KMS-11 (cell line): ENCODE results near the gene ENG.
"Not testable (repeated sequence)": the region's sequence is repeated elsewhere in the genome, so short reads cannot be mapped to it uniquely, and the experiment has no call there.

Source experiments
- H2AFZ ChIP-seq: fragments of 200-600 bp; sonication (generic); 2 replicates; pipeline ENCODE4 v1.6.1; 2016; ENCODE audit warnings: antibody characterized with exemption, mixed run types, low read depth
- H3K27ac ChIP-seq: fragments of 200-600 bp; sonication (generic); 2 replicates; pipeline ENCODE4 v1.6.1; 2016; ENCODE audit warnings: mild to moderate bottlenecking, mixed run types
- H3K27me3 ChIP-seq: fragments of 200-600 bp; sonication (generic); 2 replicates; pipeline ENCODE4 v1.6.1; 2017; ENCODE audit warnings: mild to moderate bottlenecking, low read depth, mixed run types, moderate library complexity; ENCODE audit not compliant: insufficient read depth
- H3K36me3 ChIP-seq: fragments of 200-600 bp; sonication (generic); 2 replicates; pipeline ENCODE4 v1.6.1; 2017; ENCODE audit warnings: mild to moderate bottlenecking, mixed run types; ENCODE audit not compliant: insufficient read depth
- H3K4me1 ChIP-seq: fragments of 200-600 bp; sonication (generic); 2 replicates; pipeline ENCODE4 v1.6.1; 2016; ENCODE audit warnings: mild to moderate bottlenecking, low read depth, mixed run types; ENCODE audit not compliant: poor library complexity, severe bottlenecking
- H3K4me2 ChIP-seq: fragments of 200-600 bp; sonication (generic); 2 replicates; pipeline ENCODE4 v1.7.0; 2016; ENCODE audit warnings: mild to moderate bottlenecking, mixed run types
- H3K4me3 ChIP-seq: fragments of 200-600 bp; sonication (generic); IDR thresholded peaks from 2 replicates; pipeline ENCODE4 v1.6.1; 2017; ENCODE audit warnings: low read depth, low read length, mixed read lengths; ENCODE audit not compliant: insufficient read depth
- H3K79me2 ChIP-seq: fragments of 200-600 bp; sonication (generic); 2 replicates; pipeline ENCODE4 v1.6.1; 2016; ENCODE audit warnings: low read depth, mixed run types; ENCODE audit not compliant: insufficient read depth
- H3K9ac ChIP-seq: fragments of 200-600 bp; sonication (generic); 2 replicates; pipeline ENCODE4 v1.6.1; 2016; ENCODE audit warnings: mild to moderate bottlenecking, mixed run types
- H4K20me1 ChIP-seq: fragments of 200-600 bp; sonication (generic); 2 replicates; pipeline ENCODE4 v1.6.1; 2016; ENCODE audit warnings: mild to moderate bottlenecking, mixed run types; ENCODE audit not compliant: insufficient read depth
- CTCF ChIP-seq: fragments of 200-600 bp; sonication (generic); conservative IDR thresholded peaks from 2 replicates; pipeline ENCODE4 v1.6.1; 2017; ENCODE audit warnings: low read depth, mild to moderate bottlenecking, antibody characterized with exemption, low read length, moderate library complexity, mixed read lengths

Gene ENG

GRCh38 chr9:127838375-127839078 lies 15.9 kb downstream of the ENG start:
- TF ChIP-seq CTCF = no peak
- Histone ChIP-seq H3K79me2 (no peaks in the 10 kb centered on the region), H3K4me1 (no peaks in the 10 kb centered on the region), H4K20me1 (no peaks in the 10 kb centered on the region), H3K27me3 (0 out of 2 replicates have a peak, but pooled peaks cover 3% of the 10 kb centered on the region), H2AFZ (no peak overlapping the region), H3K9ac (no peak overlapping the region), H3K36me3 (no peaks in the 10 kb centered on the region), H3K4me2 (no peak overlapping the region), H3K27ac (no peak overlapping the region), H3K4me3 (no peak overlapping the region)

- no peak overlapping the region for H3K4me2 ChIP-seq
These were observed 17.1 kb downstream of the ENG start for GRCh38 chr9:127837346-127837745.

GRCh38 chr9:127836561-127836960 lies 17.9 kb downstream of the ENG start:
- not testable (repeated sequence) for H2AFZ ChIP-seq, H3K27me3 ChIP-seq, H3K36me3 ChIP-seq, H4K20me1 ChIP-seq, H3K4me3 ChIP-seq, H3K4me2 ChIP-seq, H3K79me2 ChIP-seq, H3K4me1 ChIP-seq, H3K9ac ChIP-seq, H3K27ac ChIP-seq

More at GRCh38 chr9:127837346-127837745, 17.1 kb downstream of the ENG start:
- no peak overlapping the region for H2AFZ ChIP-seq
- H3K4me1 ChIP-seq = no peaks in the 10 kb centered on the region
- H3K9ac ChIP-seq = no peak overlapping the region
- 0 out of 2 replicates have a peak, but pooled peaks cover 3% of the 10 kb centered on the region for H3K27me3 ChIP-seq
- no peaks in the 10 kb centered on the region for H3K79me2 ChIP-seq
- TF ChIP-seq CTCF = no peak
- no peak overlapping the region for H3K27ac ChIP-seq
- H3K36me3 ChIP-seq = no peaks in the 10 kb centered on the region
- no peaks in the 10 kb centered on the region for H4K20me1 ChIP-seq
- H3K4me3 ChIP-seq = no peak overlapping the region

- Histone ChIP-seq H3K27ac (no peak overlapping the region), H3K27me3 (0 out of 2 replicates have a peak, but pooled peaks cover 3% of the 10 kb centered on the region), H4K20me1 (no peaks in the 10 kb centered on the region), H3K4me3 (no peak overlapping the region), H3K9ac (no peak overlapping the region), H3K4me1 (no peaks in the 10 kb centered on the region), H3K79me2 (no peaks in the 10 kb centered on the region), H3K4me2 (no peak overlapping the region), H2AFZ (no peak overlapping the region), H3K36me3 (no peaks in the 10 kb centered on the region)
- no peak for TF ChIP-seq CTCF
These were observed 18.4 kb downstream of the ENG start for GRCh38 chr9:127835991-127836516.

- H3K79me2 ChIP-seq = no peaks in the 10 kb centered on the region
- H3K4me3 ChIP-seq = no peak overlapping the region
- H4K20me1 ChIP-seq = no peaks in the 10 kb centered on the region
- TF ChIP-seq CTCF = no peak
- H3K27ac ChIP-seq = no peak overlapping the region
- no peaks in the 10 kb centered on the region for H3K4me1 ChIP-seq
- no peaks in the 10 kb centered on the region for H3K36me3 ChIP-seq
- H3K4me2 ChIP-seq = no peak overlapping the region
- no peak overlapping the region for H2AFZ ChIP-seq
- 0 out of 2 replicates have a peak, but pooled peaks cover 3% of the 10 kb centered on the region for H3K27me3 ChIP-seq
- H3K9ac ChIP-seq = no peak overlapping the region
These were observed 20.9 kb downstream of the ENG start for GRCh38 chr9:127833555-127833954.
